ENCODE data around the gene AMBP. TPM values are rescaled to one million over a fixed set of nuclear protein-coding genes. Genes with fewer than 3 reads are reported as not detected.
A peak's percentile ranks its signal among the peaks of the same experiment; 100 is the strongest.

Gene AMBP
- total RNA-seq, 1 experiment from 2014 or later: 0.79 TPM

- no peak for DNase-seq (ENCODE audit: low spot score)
These were observed 45.9 kb downstream of the AMBP start for GRCh38 chr9:114031948-114032840.

GRCh38 chr9:114031037-114031630 lies 47.0 kb downstream of the AMBP start:
- no peak for DNase-seq (ENCODE audit: low spot score)

- DNase-seq (ENCODE audit: low spot score): no peak
These were observed 47.7 kb downstream of the AMBP start for GRCh38 chr9:114030364-114030763.

- DNase-seq (ENCODE audit: low spot score): no peak
These were observed 48.6 kb downstream of the AMBP start for GRCh38 chr9:114029311-114030170.

GRCh38 chr9:114028646-114029045 lies 49.5 kb downstream of the AMBP start:
- DNase-seq (ENCODE audit: low spot score): no peak

- DNase-seq (ENCODE audit: low spot score): no peak
These were observed 50.1 kb downstream of the AMBP start for GRCh38 chr9:114027863-114028465.

- no peak for DNase-seq (ENCODE audit: low spot score)
These were observed 50.8 kb downstream of the AMBP start for GRCh38 chr9:114027159-114027862.

GRCh38 chr9:114026335-114026734 lies 51.8 kb downstream of the AMBP start:
- DNase-seq (ENCODE audit: low spot score): no peak

GRCh38 chr9:114025760-114026159 lies 52.3 kb downstream of the AMBP start:
- no peak for DNase-seq (ENCODE audit: low spot score)

GRCh38 chr9:114025196-114025753 lies 52.8 kb downstream of the AMBP start:
- peak; percentile 16 for DNase-seq (ENCODE audit: low spot score)

- DNase-seq (ENCODE audit: low spot score): no peak
These were observed 54.1 kb downstream of the AMBP start for GRCh38 chr9:114023961-114024360.

GRCh38 chr9:114021578-114021977 lies 56.5 kb downstream of the AMBP start:
- DNase-seq (ENCODE audit: low spot score): no peak

GRCh38 chr9:114017741-114018715 lies 60.1 kb downstream of the AMBP start:
- DNase-seq (ENCODE audit: low spot score): no peak

GRCh38 chr9:114016629-114017423 lies 61.3 kb downstream of the AMBP start:
- no peak for DNase-seq (ENCODE audit: low spot score)

GRCh38 chr9:114016101-114016500 lies 62.0 kb downstream of the AMBP start:
- DNase-seq (ENCODE audit: low spot score): no peak

- DNase-seq (ENCODE audit: low spot score): no peak
These were observed 62.5 kb downstream of the AMBP start for GRCh38 chr9:114015607-114016006.

GRCh38 chr9:114014044-114014443 lies 64.1 kb downstream of the AMBP start:
- DNase-seq (ENCODE audit: low spot score): no peak

- DNase-seq (ENCODE audit: low spot score): no peak
These were observed 66.0 kb downstream of the AMBP start for GRCh38 chr9:114012126-114012525.

GRCh38 chr9:114011313-114011712 lies 66.8 kb downstream of the AMBP start:
- no peak for DNase-seq (ENCODE audit: low spot score)

Data from A172 (cell line).